ENCODE data around the gene ZNF541.

The ZNF541 gene

GRCh38 chr19:47544476-47544875 lies 28.5 kb downstream of the ZNF541 start:
- no peak for DNase-seq

- no peak for DNase-seq
Measured at GRCh38 chr19:47544075-47544474, 28.9 kb downstream of the ZNF541 start.

GRCh38 chr19:47542030-47542475 lies 30.9 kb downstream of the ZNF541 start:
- DNase-seq: no peak

GRCh38 chr19:47541518-47541917 lies 31.4 kb downstream of the ZNF541 start:
- peak; percentile 61 to 71 for DNase-seq

GRCh38 chr19:47540748-47541147 lies 32.2 kb downstream of the ZNF541 start:
- DNase-seq: peak in 1 of 2 donors; percentile 19

GRCh38 chr19:47539747-47540311 lies 33.1 kb downstream of the ZNF541 start:
- peak; percentile 28 to 30 for DNase-seq

- DNase-seq: no peak
Measured at GRCh38 chr19:47538812-47539211, 34.1 kb downstream of the ZNF541 start.

- DNase-seq: no peak
Measured at GRCh38 chr19:47537493-47537892, 35.5 kb downstream of the ZNF541 start.

- no peak for DNase-seq
Measured at GRCh38 chr19:47534628-47535027, 38.3 kb downstream of the ZNF541 start.

GRCh38 chr19:47531640-47532387 lies 41.1 kb downstream of the ZNF541 start:
- DNase-seq: no peak

GRCh38 chr19:47529018-47529742 lies 43.8 kb downstream of the ZNF541 start:
- no peak for DNase-seq

GRCh38 chr19:47526798-47527197 lies 46.1 kb downstream of the ZNF541 start:
- no peak for DNase-seq

- DNase-seq: no peak
Measured at GRCh38 chr19:47523473-47523872, 49.5 kb downstream of the ZNF541 start.
